ENCODE measurements around the gene RPS26. TPM values are rescaled to one million over a fixed set of nuclear protein-coding genes. Genes with fewer than 3 reads are reported as not detected.
A peak's percentile ranks its signal among the peaks of the same experiment; 100 is the strongest.

The RPS26 gene
- total and polyA plus RNA-seq, 2 of the 13 experiments (the other 11 are each of a cell fraction or from before 2014, with no cell fraction given) = 150 to 421 TPM

DNA sequence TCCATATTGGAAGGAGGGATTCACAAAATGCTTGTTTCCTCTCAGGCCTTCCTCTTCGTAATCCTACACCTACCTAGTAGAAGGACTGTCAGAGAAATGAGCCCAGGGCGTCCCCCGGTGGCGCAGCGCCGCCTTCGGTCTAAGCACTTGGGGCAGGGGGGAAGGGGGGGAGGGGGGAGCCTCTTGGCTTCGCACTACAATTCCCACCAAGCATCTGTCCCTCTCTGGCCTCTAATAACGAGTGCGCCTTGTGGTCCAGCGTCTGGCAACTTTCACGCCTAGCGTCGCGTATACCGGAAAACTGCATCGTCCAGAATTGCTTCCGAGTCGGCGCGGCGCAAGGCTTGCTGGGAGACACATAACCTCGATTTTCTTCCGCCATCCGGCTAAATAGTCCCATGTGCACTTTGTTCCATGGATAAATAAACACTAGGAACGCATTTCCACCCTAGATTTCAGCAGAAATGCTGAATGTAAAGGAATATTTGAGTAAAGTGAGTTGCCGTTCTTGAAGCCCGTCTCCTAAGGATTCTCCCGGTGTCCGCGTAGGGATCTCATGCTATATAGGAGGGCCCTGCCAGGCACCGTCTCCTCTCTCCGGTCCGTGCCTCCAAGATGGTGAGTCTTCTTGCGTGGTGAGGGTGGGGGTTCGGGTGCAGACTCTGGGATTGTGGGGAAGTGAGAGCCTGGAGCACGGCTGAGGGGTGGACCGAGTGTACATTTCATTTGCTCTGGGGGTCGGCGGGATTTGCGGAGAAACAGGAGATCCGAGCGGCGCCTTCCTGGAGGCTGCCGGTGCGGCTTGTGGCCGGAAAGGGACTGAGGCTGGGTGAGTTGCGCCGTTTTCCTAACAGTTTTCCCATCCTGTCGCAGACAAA is at the start of gene RPS26 (continued):
- TF ChIP-seq RFXAP (CRISPR knock-in tag; IDR thresholded peaks at IDR 0.05; ENCODE audit: borderline replicate concordance) (peak; percentile 75; the same call in 1 of the 2 replicates), REL (CRISPR knock-in tag; conservative IDR thresholded peaks at IDR 0.05) (no peak), ZNF724P (CRISPR knock-in tag; IDR thresholded peaks at IDR 0.05; ENCODE audit: borderline replicate concordance) (0 out of 2 replicates have a peak, but pooled peaks have one; percentile 13), SP2 (CRISPR knock-in tag; IDR thresholded peaks at IDR 0.05) (peak; percentile 69), YY1 (IDR thresholded peaks at IDR 0.05; ENCODE audit: insufficient read depth, insufficient replicate concordance, low read depth, low read length) (peak; percentile 63)
- TF ChIP-seq, protein P1, sequence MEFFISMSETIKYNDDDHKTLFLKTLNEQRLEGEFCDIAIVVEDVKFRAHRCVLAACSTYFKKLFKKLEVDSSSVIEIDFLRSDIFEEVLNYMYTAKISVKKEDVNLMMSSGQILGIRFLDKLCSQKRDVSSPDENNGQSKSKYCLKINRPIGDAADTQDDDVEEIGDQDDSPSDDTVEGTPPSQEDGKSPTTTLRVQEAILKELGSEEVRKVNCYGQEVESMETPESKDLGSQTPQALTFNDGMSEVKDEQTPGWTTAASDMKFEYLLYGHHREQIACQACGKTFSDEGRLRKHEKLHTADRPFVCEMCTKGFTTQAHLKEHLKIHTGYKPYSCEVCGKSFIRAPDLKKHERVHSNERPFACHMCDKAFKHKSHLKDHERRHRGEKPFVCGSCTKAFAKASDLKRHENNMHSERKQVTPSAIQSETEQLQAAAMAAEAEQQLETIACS (CRISPR knock-in tag; IDR thresholded peaks at IDR 0.05) = no peak

DNA sequence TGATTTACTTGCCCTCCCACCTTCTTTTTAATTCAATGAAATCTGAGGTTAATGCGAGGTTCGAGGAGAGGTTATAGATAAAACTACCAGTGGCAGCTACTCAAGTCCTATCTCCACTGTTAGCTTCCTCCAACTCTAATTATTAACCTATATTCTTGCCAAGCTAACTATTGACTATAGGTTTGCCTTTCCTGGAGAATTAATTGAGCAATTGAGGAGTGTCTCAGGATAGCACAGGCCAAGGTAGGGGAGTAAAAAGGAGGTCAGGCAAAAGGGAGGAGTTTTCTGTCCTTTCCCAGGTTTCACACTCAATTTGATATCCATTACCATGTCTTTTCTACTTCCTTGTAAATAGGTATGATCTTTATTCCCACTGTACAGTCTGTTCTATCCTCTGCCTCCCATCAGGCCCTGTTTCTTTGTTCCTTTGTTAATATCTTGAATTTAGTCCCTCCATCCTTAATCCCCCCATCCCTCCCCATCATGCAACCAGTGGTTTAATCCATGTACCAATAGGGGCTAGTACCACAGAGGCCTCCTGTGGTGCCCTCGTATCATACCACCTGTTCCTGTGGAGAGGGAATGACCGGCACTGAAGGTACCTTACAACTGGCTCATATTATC is 48.4 kb upstream of the RPS26 start:
- CTCF ChIA-PET (ENCODE audit: low intra/inter-chr PET ratio, low total read pairs) = no interaction called here
- POLR2A ChIA-PET = interaction anchor here (0.8 to 1.2 kb wide), 2 partner anchors 17 to 66 kb away, joined by 3 read pairs; no protein-coding TSS in a partner anchor
- BruUV-seq (replicated peaks) = TSS peak; percentile 22
- TF ChIP-seq ZNF724P (CRISPR knock-in tag; IDR thresholded peaks at IDR 0.05; ENCODE audit: borderline replicate concordance) (no peak), TMF1 (CRISPR knock-in tag; IDR thresholded peaks at IDR 0.05; ENCODE audit: low read depth) (no peak), GTF2F1 (IDR thresholded peaks at IDR 0.05; ENCODE audit: low read length) (no peak)
- TF ChIP-seq, protein P2, sequence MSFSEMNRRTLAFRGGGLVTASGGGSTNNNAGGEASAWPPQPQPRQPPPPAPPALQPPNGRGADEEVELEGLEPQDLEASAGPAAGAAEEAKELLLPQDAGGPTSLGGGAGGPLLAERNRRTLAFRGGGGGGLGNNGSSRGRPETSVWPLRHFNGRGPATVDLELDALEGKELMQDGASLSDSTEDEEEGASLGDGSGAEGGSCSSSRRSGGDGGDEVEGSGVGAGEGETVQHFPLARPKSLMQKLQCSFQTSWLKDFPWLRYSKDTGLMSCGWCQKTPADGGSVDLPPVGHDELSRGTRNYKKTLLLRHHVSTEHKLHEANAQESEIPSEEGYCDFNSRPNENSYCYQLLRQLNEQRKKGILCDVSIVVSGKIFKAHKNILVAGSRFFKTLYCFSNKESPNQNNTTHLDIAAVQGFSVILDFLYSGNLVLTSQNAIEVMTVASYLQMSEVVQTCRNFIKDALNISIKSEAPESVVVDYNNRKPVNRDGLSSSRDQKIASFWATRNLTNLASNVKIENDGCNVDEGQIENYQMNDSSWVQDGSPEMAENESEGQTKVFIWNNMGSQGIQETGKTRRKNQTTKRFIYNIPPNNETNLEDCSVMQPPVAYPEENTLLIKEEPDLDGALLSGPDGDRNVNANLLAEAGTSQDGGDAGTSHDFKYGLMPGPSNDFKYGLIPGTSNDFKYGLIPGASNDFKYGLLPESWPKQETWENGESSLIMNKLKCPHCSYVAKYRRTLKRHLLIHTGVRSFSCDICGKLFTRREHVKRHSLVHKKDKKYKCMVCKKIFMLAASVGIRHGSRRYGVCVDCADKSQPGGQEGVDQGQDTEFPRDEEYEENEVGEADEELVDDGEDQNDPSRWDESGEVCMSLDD (CRISPR knock-in tag; IDR thresholded peaks at IDR 0.05; ENCODE audit: borderline replicate concordance) = no peak
- TF ChIP-seq, protein P3, sequence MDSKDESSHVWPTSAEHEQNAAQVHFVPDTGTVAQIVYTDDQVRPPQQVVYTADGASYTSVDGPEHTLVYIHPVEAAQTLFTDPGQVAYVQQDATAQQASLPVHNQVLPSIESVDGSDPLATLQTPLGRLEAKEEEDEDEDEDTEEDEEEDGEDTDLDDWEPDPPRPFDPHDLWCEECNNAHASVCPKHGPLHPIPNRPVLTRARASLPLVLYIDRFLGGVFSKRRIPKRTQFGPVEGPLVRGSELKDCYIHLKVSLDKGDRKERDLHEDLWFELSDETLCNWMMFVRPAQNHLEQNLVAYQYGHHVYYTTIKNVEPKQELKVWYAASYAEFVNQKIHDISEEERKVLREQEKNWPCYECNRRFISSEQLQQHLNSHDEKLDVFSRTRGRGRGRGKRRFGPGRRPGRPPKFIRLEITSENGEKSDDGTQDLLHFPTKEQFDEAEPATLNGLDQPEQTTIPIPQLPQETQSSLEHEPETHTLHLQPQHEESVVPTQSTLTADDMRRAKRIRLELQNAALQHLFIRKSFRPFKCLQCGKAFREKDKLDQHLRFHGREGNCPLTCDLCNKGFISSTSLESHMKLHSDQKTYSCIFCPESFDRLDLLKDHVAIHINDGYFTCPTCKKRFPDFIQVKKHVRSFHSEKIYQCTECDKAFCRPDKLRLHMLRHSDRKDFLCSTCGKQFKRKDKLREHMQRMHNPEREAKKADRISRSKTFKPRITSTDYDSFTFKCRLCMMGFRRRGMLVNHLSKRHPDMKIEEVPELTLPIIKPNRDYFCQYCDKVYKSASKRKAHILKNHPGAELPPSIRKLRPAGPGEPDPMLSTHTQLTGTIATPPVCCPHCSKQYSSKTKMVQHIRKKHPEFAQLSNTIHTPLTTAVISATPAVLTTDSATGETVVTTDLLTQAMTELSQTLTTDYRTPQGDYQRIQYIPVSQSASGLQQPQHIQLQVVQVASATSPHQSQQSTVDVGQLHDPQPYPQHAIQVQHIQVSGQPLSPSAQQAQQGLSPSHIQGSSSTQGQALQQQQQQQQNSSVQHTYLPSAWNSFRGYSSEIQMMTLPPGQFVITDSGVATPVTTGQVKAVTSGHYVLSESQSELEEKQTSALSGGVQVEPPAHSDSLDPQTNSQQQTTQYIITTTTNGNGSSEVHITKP (CRISPR knock-in tag; IDR thresholded peaks at IDR 0.05; ENCODE audit: low read depth) = no peak

More for the DNA sequence above, 48.4 kb upstream of the RPS26 start:
- Histone ChIP-seq H3K9me3 (ENCODE audit: low read length) (no peaks in the 10 kb centered on the region), H2AFZ (ENCODE audit: low read length) (no peak overlapping the region), H3K27ac (ENCODE audit: extremely low read length, insufficient read depth, low read length) (no peak overlapping the region), H3K9ac (ENCODE audit: insufficient read depth, low read depth, low read length) (no peak overlapping the region), H3K4me2 (ENCODE audit: low read depth, low read length) (no peak overlapping the region), H3K27me3 (ENCODE audit: control insufficient read depth in 1 of 2, insufficient read depth in 2 of 2, low read length in 2 of 2) (peaks cover 0 to 3% of the 10 kb centered on the region in 2 experiments; a peak in 1 of 5 replicates), H3K4me3 (replicated peaks in 1 of 3; ENCODE audit: insufficient read depth in 1 of 3, low read depth in 2 of 3, low read length in 3 of 3) (no peak overlapping the region), H3K79me2 (ENCODE audit: insufficient read depth, low read length) (peaks cover 11% of the 10 kb centered on the region), H3K36me3 (replicated peaks in 1 of 2; ENCODE audit: control insufficient read depth in 1 of 2, insufficient read depth in 2 of 2, low read length in 2 of 2) (peaks cover 18 to 48% of the 10 kb centered on the region in 2 experiments), H4K20me1 (ENCODE audit: insufficient read depth, low read length) (no peaks in the 10 kb centered on the region), H3K4me1 (ENCODE audit: insufficient read depth, low read length) (peaks cover 26% of the 10 kb centered on the region)
- ATAC-seq = no peak
- DNase-seq (ENCODE audit: low spot score) = no peak
- intact Hi-C loops (cut with micrococcal nuclease; ENCODE audit: unreplicated experiment) (no loop called here), in situ Hi-C loops (cut with HindIII; ENCODE audit: extremely low pct_ligation_motif_present, low pct_unique_long_range_greater_than_20kb) (no loop called here)
- no peak for FAIRE-seq
- WGBS (ENCODE audit: low lambda C conversion rate) = 98% methylated on average over 4 of the region's 4 CpGs
